Astrocyte (in vitro differentiated cells and primary cell): ENCODE results near the gene WTIP. TPM values are rescaled to one million over a fixed set of nuclear protein-coding genes. Genes with fewer than 3 reads are reported as not detected.
A peak's percentile ranks its signal among the peaks of the same experiment; 100 is the strongest.

Experiments used
- DNase-seq: peaks from one replicate; pipeline ENCODE4 v3.0.0-alpha.2; 2010; ENCODE audit warnings: low read depth
- FAIRE-seq: peaks from 2 replicates; lab custom pipeline; 2011; peaks lifted over from hg19 to GRCh38; lab: Jason Lieb, UNC
- H2AFZ ChIP-seq: 2 replicates; pipeline ENCODE4 v1.6.0; 2012; ENCODE audit warnings: low read depth, low read length, inconsistent platforms
- H3K27ac ChIP-seq: 2 replicates; pipeline ENCODE4 v1.5.1; 2011; ENCODE audit warnings: low read depth, low read length, inconsistent platforms
- H3K27me3 ChIP-seq: 2 replicates; pipeline ENCODE4 v1.6.0; 2011; ENCODE audit warnings: low read length, inconsistent platforms; ENCODE audit not compliant: insufficient read depth
- H3K36me3 ChIP-seq: 2 replicates; pipeline ENCODE4 v1.5.1; 2011; ENCODE audit warnings: low read length, inconsistent platforms; ENCODE audit not compliant: insufficient read depth
- H3K4me1 ChIP-seq: 2 replicates; pipeline ENCODE4 v1.5.1; 2011; ENCODE audit warnings: low read length, inconsistent platforms; ENCODE audit not compliant: insufficient read depth
- H3K4me2 ChIP-seq: 2 replicates; pipeline ENCODE4 v1.6.0; 2012; ENCODE audit warnings: low read length, inconsistent platforms
- H3K4me3 ChIP-seq: 2 replicates; pipeline ENCODE4 v1.5.1; 2011; ENCODE audit warnings: low read depth, mild to moderate bottlenecking, low read length, inconsistent platforms; ENCODE audit not compliant: insufficient read depth
- H3K79me2 ChIP-seq: 2 replicates; pipeline ENCODE4 v1.6.0; 2012; ENCODE audit warnings: mild to moderate bottlenecking, low read length, inconsistent platforms; ENCODE audit not compliant: insufficient read depth
- H3K9ac ChIP-seq: 2 replicates; pipeline ENCODE4 v1.6.0; 2012; ENCODE audit warnings: mild to moderate bottlenecking, low read length, inconsistent platforms
- H3K9me3 ChIP-seq: 2 replicates; pipeline ENCODE4 v1.5.1; 2012; ENCODE audit warnings: low read depth, mild to moderate bottlenecking, low read length, inconsistent platforms; ENCODE audit not compliant: insufficient read depth
- H4K20me1 ChIP-seq: 2 replicates; pipeline ENCODE4 v1.6.0; 2012; ENCODE audit warnings: low read length, inconsistent platforms; ENCODE audit not compliant: insufficient read depth
- H3K27ac Mint-ChIP-seq: one replicate; pipeline ENCODE4 v1.8.0; 2021; ENCODE audit warnings: mild to moderate bottlenecking, mixed read lengths; ENCODE audit not compliant: unreplicated experiment
- H3K27me3 Mint-ChIP-seq: one replicate; pipeline ENCODE4 v1.8.0; 2021; ENCODE audit warnings: low read depth, mixed read lengths; ENCODE audit not compliant: unreplicated experiment
- H3K36me3 Mint-ChIP-seq: one replicate; pipeline ENCODE4 v1.8.0; 2021; ENCODE audit warnings: low read depth, mixed read lengths; ENCODE audit not compliant: unreplicated experiment
- H3K4me1 Mint-ChIP-seq: one replicate; pipeline ENCODE4 v1.8.0; 2021; ENCODE audit warnings: low read depth, mixed read lengths; ENCODE audit not compliant: unreplicated experiment
- H3K4me3 Mint-ChIP-seq: one replicate; pipeline ENCODE4 v1.8.0; 2021; ENCODE audit warnings: mild to moderate bottlenecking, moderate library complexity, mixed read lengths; ENCODE audit not compliant: unreplicated experiment
- H3K9me3 Mint-ChIP-seq: one replicate; pipeline ENCODE4 v1.8.0; 2021; ENCODE audit warnings: mild to moderate bottlenecking, mixed read lengths; ENCODE audit not compliant: unreplicated experiment
- CTCF ChIP-seq: IDR thresholded peaks from 2 replicates; pipeline ENCODE4 v1.5.1; 2011; ENCODE audit warnings: low read depth, mild to moderate bottlenecking, inconsistent platforms, low read length, moderate library complexity; ENCODE audit not compliant: insufficient read depth
- EZH2 ChIP-seq: IDR thresholded peaks from 2 replicates; pipeline ENCODE4 v1.6.1; 2012; ENCODE audit warnings: mild to moderate bottlenecking, low read length, inconsistent platforms; ENCODE audit not compliant: insufficient read depth
- total RNA-seq: library from RNA; stranded (reverse); gene quantifications from 2 replicates; pipeline ENCODE4 v1.2.1, GENCODE V29; 2021

The WTIP gene
- total RNA-seq, 1 donor from 2014 or later: 32.5 TPM

GRCh38 chr19:34482380-34483250 lies 1.1 kb downstream of the WTIP start:
- H3K79me2 ChIP-seq: peaks cover 50% of the 10 kb centered on the region
- H3K9me3 Mint-ChIP-seq: no peaks in the 10 kb centered on the region

DNA sequence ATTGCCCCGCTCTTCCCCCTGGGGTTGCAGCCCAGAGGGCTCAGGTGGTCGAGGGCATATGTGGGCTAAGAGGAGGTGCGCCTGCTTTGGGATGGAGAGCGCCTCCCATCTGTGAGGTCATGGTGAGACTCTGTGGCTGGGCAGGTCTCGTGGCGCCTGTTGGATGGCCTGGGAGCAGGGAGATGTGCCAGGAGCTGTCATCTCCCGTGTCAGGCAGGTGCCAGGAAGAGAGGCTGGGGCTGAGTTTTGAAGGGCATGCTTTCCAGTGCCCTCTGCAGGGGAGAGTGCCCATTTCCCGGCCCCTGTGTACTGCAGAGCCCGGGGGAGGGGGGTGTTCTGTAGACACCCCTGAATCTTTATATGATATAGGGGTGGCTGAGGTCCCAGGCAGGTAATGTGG lies 2.8 kb downstream of the WTIP start:
- H3K4me1 Mint-ChIP-seq: peaks cover 8% of the 10 kb centered on the region
- no peaks in the 10 kb centered on the region for H3K27me3 Mint-ChIP-seq
- no peaks in the 10 kb centered on the region for H3K9me3 Mint-ChIP-seq
- DNase-seq: no peak
- no peak for FAIRE-seq
- Histone ChIP-seq H3K36me3 (no peaks in the 10 kb centered on the region), H3K79me2 (peaks cover 63% of the 10 kb centered on the region), H3K4me2 (no peak overlapping the region), H3K9me3 (no peaks in the 10 kb centered on the region), H3K27ac (no peak overlapping the region), H3K4me1 (peaks cover 14% of the 10 kb centered on the region), H3K4me3 (no peak overlapping the region), H4K20me1 (peaks cover 56% of the 10 kb centered on the region), H3K9ac (no peak overlapping the region), H2AFZ (no peak overlapping the region), H3K27me3 (no peaks in the 10 kb centered on the region)
- no peak overlapping the region for H3K27ac Mint-ChIP-seq
- no peak for TF ChIP-seq CTCF
- no peak for TF ChIP-seq EZH2
- peaks cover 1% of the 10 kb centered on the region for H3K36me3 Mint-ChIP-seq
- H3K4me3 Mint-ChIP-seq: no peak overlapping the region

More at GRCh38 chr19:34482380-34483250, 1.1 kb downstream of the WTIP start:
- Histone ChIP-seq H3K36me3 (no peaks in the 10 kb centered on the region), H3K4me2 (peak overlapping the region; percentile 91), H3K27ac (peak overlapping the region; percentile 42), H3K4me1 (peaks cover 14% of the 10 kb centered on the region), H3K9ac (peak overlapping the region; percentile 80), H3K4me3 (peak overlapping the region; percentile 71), H2AFZ (no peak overlapping the region), H3K9me3 (no peaks in the 10 kb centered on the region), H3K27me3 (no peaks in the 10 kb centered on the region), H4K20me1 (peaks cover 48% of the 10 kb centered on the region)
- Mint-ChIP-seq H3K4me1 (peaks cover 8% of the 10 kb centered on the region), H3K27me3 (no peaks in the 10 kb centered on the region), H3K4me3 (peak overlapping the region; percentile 90), H3K36me3 (peaks cover 1% of the 10 kb centered on the region), H3K27ac (peak overlapping the region; percentile 69)
- FAIRE-seq (no peak), DNase-seq (peak; percentile 46)
- TF ChIP-seq EZH2 (no peak), CTCF (no peak)

GRCh38 chr19:34485831-34486230 lies 4.3 kb downstream of the WTIP start:
- DNase-seq (no peak), FAIRE-seq (no peak)
- Histone ChIP-seq H3K36me3 (no peaks in the 10 kb centered on the region), H4K20me1 (peaks cover 70% of the 10 kb centered on the region), H3K27ac (no peak overlapping the region), H3K4me2 (no peak overlapping the region), H2AFZ (no peak overlapping the region), H3K9ac (no peak overlapping the region), H3K27me3 (no peaks in the 10 kb centered on the region), H3K4me1 (peaks cover 12% of the 10 kb centered on the region), H3K4me3 (no peak overlapping the region), H3K79me2 (peaks cover 70% of the 10 kb centered on the region), H3K9me3 (no peaks in the 10 kb centered on the region)
- no peaks in the 10 kb centered on the region for H3K9me3 Mint-ChIP-seq
- H3K36me3 Mint-ChIP-seq: peaks cover 1% of the 10 kb centered on the region
- peak overlapping the region; percentile 67 for H3K4me3 Mint-ChIP-seq
- H3K27ac Mint-ChIP-seq: no peak overlapping the region
- no peaks in the 10 kb centered on the region for H3K27me3 Mint-ChIP-seq
- TF ChIP-seq CTCF (no peak), EZH2 (no peak)
- peaks cover 8% of the 10 kb centered on the region for H3K4me1 Mint-ChIP-seq
